ENCODE measurements around the gene TSKS. TPM values are rescaled to one million over a fixed set of nuclear protein-coding genes. Genes with fewer than 3 reads are reported as not detected.

The TSKS gene
- polyA plus RNA-seq, 3 donors = 0.37 to 0.81 (median 0.51) TPM

GRCh38 chr19:49699364-49699763 lies 63.7 kb downstream of the TSKS start:
- H3K27ac Mint-ChIP-seq = no peak overlapping the region
- no peak overlapping the region for H3K4me3 Mint-ChIP-seq
- Histone ChIP-seq H3K27me3 (ENCODE audit: control insufficient read depth in 2 of 2, insufficient read depth in 2 of 2, low read length in 2 of 2) (peaks cover 0 to 4% of the 10 kb centered on the region in 2 donors), H3K9me3 (replicated peaks in 1 of 2; ENCODE audit: control insufficient read depth in 1 of 2, insufficient read depth in 1 of 2, low read length in 2 of 2) (no peaks in the 10 kb centered on the region), H3K4me2 (replicated peaks; ENCODE audit: extremely low read depth, low read length, poor library complexity, severe bottlenecking) (no peak overlapping the region), H3K4me3 (replicated peaks in 1 of 3; ENCODE audit: low read depth in 2 of 3, low read length in 3 of 3) (no peak overlapping the region), H3K27ac (ENCODE audit: low read depth in 1 of 2, low read length in 2 of 2) (no peak overlapping the region), H3K4me1 (ENCODE audit: control insufficient read depth in 1 of 2, insufficient read depth in 2 of 2, low read length in 2 of 2) (no peaks in the 10 kb centered on the region), H4K20me1 (ENCODE audit: insufficient read depth, low read length) (no peaks in the 10 kb centered on the region), H3K9ac (ENCODE audit: insufficient read depth, low read length, poor library complexity, severe bottlenecking) (no peak overlapping the region), H3K36me3 (replicated peaks in 1 of 2; ENCODE audit: control insufficient read depth in 1 of 2, insufficient read depth in 2 of 2, low read length in 2 of 2) (no peaks in the 10 kb centered on the region), H2AFZ (ENCODE audit: insufficient read depth, low read depth, low read length, poor library complexity, severe bottlenecking) (no peak overlapping the region), H3K79me2 (ENCODE audit: insufficient read depth, low read length) (no peaks in the 10 kb centered on the region)
- H3K36me3 Mint-ChIP-seq = no peaks in the 10 kb centered on the region
- intact Hi-C loops (cut with micrococcal nuclease) = no loop called here
- WGBS (ENCODE audit: insufficient coverage) = 94% methylated on average over 3 of the region's 5 CpGs
- H3K9me3 Mint-ChIP-seq = peaks cover 0 to 3% (median 0%) of the 10 kb centered on the region in 7 donors
- no peak for TF ChIP-seq CTCF (IDR thresholded peaks at IDR 0.05)
- H3K27me3 Mint-ChIP-seq (ENCODE audit: low read depth in 3 of 3) = peaks cover 9 to 28% (median 11%) of the 10 kb centered on the region in 3 donors
- peaks cover 2% of the 10 kb centered on the region for H3K4me1 Mint-ChIP-seq
- no peak for DNase-seq

GRCh38 chr19:49696865-49697264 lies 66.2 kb downstream of the TSKS start:
- H3K27me3 ChIP-seq (ENCODE audit: control insufficient read depth in 2 of 2, insufficient read depth in 2 of 2, low read length in 2 of 2) = peaks cover 0 to 16% of the 10 kb centered on the region in 2 donors
- no peaks in the 10 kb centered on the region for H3K36me3 ChIP-seq (replicated peaks in 1 of 2; ENCODE audit: control insufficient read depth in 1 of 2, insufficient read depth in 2 of 2, low read length in 2 of 2)
- no peak for TF ChIP-seq CTCF (IDR thresholded peaks at IDR 0.05)
- DNase-seq = no peak
- H3K4me3 ChIP-seq (replicated peaks in 1 of 3; ENCODE audit: low read depth in 2 of 3, low read length in 3 of 3) = no peak overlapping the region
- 93% methylated on average over 5 of the region's 7 CpGs for WGBS (ENCODE audit: insufficient coverage)
- Mint-ChIP-seq H3K36me3 (no peaks in the 10 kb centered on the region), H3K4me1 (peaks cover 6% of the 10 kb centered on the region), H3K27me3 (ENCODE audit: low read depth in 3 of 3) (peaks cover 23 to 40% (median 28%) of the 10 kb centered on the region in 3 donors), H3K9me3 (peaks cover 0 to 8% (median 0%) of the 10 kb centered on the region in 7 donors), H3K27ac (no peak overlapping the region), H3K4me3 (no peak overlapping the region)
- no peak overlapping the region for H3K4me2 ChIP-seq (replicated peaks; ENCODE audit: extremely low read depth, low read length, poor library complexity, severe bottlenecking)
- no peaks in the 10 kb centered on the region for H3K79me2 ChIP-seq (ENCODE audit: insufficient read depth, low read length)
- no peak overlapping the region for H3K27ac ChIP-seq (ENCODE audit: low read depth in 1 of 2, low read length in 2 of 2)
- H2AFZ ChIP-seq (ENCODE audit: insufficient read depth, low read depth, low read length, poor library complexity, severe bottlenecking) = no peak overlapping the region
- intact Hi-C loops (cut with micrococcal nuclease) = no loop called here
- no peaks in the 10 kb centered on the region for H3K4me1 ChIP-seq (ENCODE audit: control insufficient read depth in 1 of 2, insufficient read depth in 2 of 2, low read length in 2 of 2)
- H4K20me1 ChIP-seq (ENCODE audit: insufficient read depth, low read length) = no peaks in the 10 kb centered on the region
- no peaks in the 10 kb centered on the region for H3K9me3 ChIP-seq (replicated peaks in 1 of 2; ENCODE audit: control insufficient read depth in 1 of 2, insufficient read depth in 1 of 2, low read length in 2 of 2)
- no peak overlapping the region for H3K9ac ChIP-seq (ENCODE audit: insufficient read depth, low read length, poor library complexity, severe bottlenecking)
